HepG2 (cell line): ENCODE data around the gene RAB11FIP5. TPM values are rescaled to one million over a fixed set of nuclear protein-coding genes. Genes with fewer than 3 reads are reported as not detected.

Source experiments
- HNRNPUL1 ChIP-seq: fragments of 200-400 bp; formaldehyde crosslinking; IDR thresholded peaks from 2 replicates; pipeline ENCODE4 v1.6.1; 2017; ENCODE audit warnings: low read depth, mild to moderate bottlenecking, low read length, moderate library complexity
- KDM4B ChIP-seq: sonication (generic); formaldehyde crosslinking; IDR thresholded peaks from 2 replicates; pipeline ENCODE4 v1.4.0; 2020; ENCODE audit warnings: missing genetic modification reagents
- NCOA5 ChIP-seq: sonication (generic); formaldehyde crosslinking; IDR thresholded peaks from 2 replicates; pipeline ENCODE4 v1.4.0; 2020; ENCODE audit warnings: missing genetic modification reagents
- NCOR1 ChIP-seq: fragments of 200-600 bp; sonication (generic); IDR thresholded peaks from 2 replicates; pipeline ENCODE4 v1.7.0; 2017; ENCODE audit warnings: antibody characterized with exemption, low read length, borderline replicate concordance
- SIN3B ChIP-seq: fragments of 150-350 bp; IDR thresholded peaks from 2 replicates; pipeline ENCODE4 v1.6.1; 2014; ENCODE audit warnings: low read length
- SMAD9 ChIP-seq: sonication (generic); formaldehyde crosslinking; IDR thresholded peaks from 2 replicates; pipeline ENCODE4 v1.5.1; 2020; ENCODE audit warnings: mild to moderate bottlenecking, missing genetic modification reagents
- SPEN ChIP-seq: sonication (generic); formaldehyde crosslinking; IDR thresholded peaks from 2 replicates; pipeline ENCODE4 v1.5.1; 2020; ENCODE audit warnings: low read depth, mild to moderate bottlenecking, missing genetic modification reagents
- THAP11 ChIP-seq: IDR thresholded peaks from 2 replicates; pipeline ENCODE4 v1.6.1; 2016; ENCODE audit warnings: missing biosample characterization, missing genetic modification reagents
- ZNF225 ChIP-seq: sonication (generic); formaldehyde crosslinking; IDR thresholded peaks from 2 replicates; pipeline ENCODE4 v1.4.0; 2020; ENCODE audit warnings: mild to moderate bottlenecking, missing genetic modification reagents
- ZNF331 ChIP-seq: sonication (generic); formaldehyde crosslinking; IDR thresholded peaks from 2 replicates; pipeline ENCODE4 v1.4.0; 2020; ENCODE audit warnings: missing genetic modification reagents
- ZNF512B ChIP-seq: sonication (generic); formaldehyde crosslinking; IDR thresholded peaks from 2 replicates; pipeline ENCODE4 v1.5.1; 2020; ENCODE audit warnings: missing genetic modification reagents, mild to moderate bottlenecking, borderline replicate concordance
- ZNF83 ChIP-seq: sonication (generic); formaldehyde crosslinking; IDR thresholded peaks from 2 replicates; pipeline ENCODE4 v1.4.0; 2020; ENCODE audit warnings: missing genetic modification reagents, mild to moderate bottlenecking, borderline replicate concordance
- ZNF891 ChIP-seq: sonication (generic); formaldehyde crosslinking; IDR thresholded peaks from 2 replicates; pipeline ENCODE4 v1.5.0; 2020; ENCODE audit warnings: mild to moderate bottlenecking, missing genetic modification reagents
- polyA plus RNA-seq, 8 experiments: library from polyadenylated mRNA; depleted of rRNA in 3 of 8; stranded (reverse) in 7 of 8; unstranded in 1 of 8; fragments of >200 nt; fragmentation: Illumina TruSeq in 4 of 8; extraction: Trizol in 4 of 8; gene quantifications; 2 replicates each; pipeline versions ENCODE4 v1.2.1 to v1.2.3, GENCODE V29; 2011 to 2016; ENCODE audit warnings: low read depth in 4 of 8, missing spikeins in 1 of 8, mixed read lengths in 1 of 8; ENCODE audit not compliant: insufficient read depth in 1 of 8
- total RNA-seq, 5 experiments: library from RNA; depleted of rRNA; stranded (reverse); fragments of >200 nt; fragmentation: Illumina TruSeq; extraction: Trizol; gene quantifications; 2 replicates each; pipeline ENCODE4 v1.2.3, GENCODE V29; 2016; ENCODE audit warnings: low read depth in 1 of 5
- TF ChIP-seq, protein P1 (sequence below): sonication (generic); formaldehyde crosslinking; IDR thresholded peaks from 2 replicates; pipeline ENCODE4 v1.9.0; 2021; ENCODE audit warnings: missing genetic modification reagents, borderline replicate concordance
- TF ChIP-seq, protein P2 (sequence below): sonication (generic); formaldehyde crosslinking; IDR thresholded peaks from 2 replicates; pipeline ENCODE4 v1.4.0; 2020; ENCODE audit warnings: missing genetic modification reagents
- TF ChIP-seq, protein P3 (sequence below): IDR thresholded peaks from 2 replicates; pipeline ENCODE4 v1.6.1; 2016; ENCODE audit warnings: missing biosample characterization, missing genetic modification reagents, low read depth

Gene RAB11FIP5
- total and polyA plus RNA-seq, 2 of the 13 experiments (the other 11 are each of a cell fraction or from before 2014, with no cell fraction given): 9.4 to 22.9 TPM

DNA sequence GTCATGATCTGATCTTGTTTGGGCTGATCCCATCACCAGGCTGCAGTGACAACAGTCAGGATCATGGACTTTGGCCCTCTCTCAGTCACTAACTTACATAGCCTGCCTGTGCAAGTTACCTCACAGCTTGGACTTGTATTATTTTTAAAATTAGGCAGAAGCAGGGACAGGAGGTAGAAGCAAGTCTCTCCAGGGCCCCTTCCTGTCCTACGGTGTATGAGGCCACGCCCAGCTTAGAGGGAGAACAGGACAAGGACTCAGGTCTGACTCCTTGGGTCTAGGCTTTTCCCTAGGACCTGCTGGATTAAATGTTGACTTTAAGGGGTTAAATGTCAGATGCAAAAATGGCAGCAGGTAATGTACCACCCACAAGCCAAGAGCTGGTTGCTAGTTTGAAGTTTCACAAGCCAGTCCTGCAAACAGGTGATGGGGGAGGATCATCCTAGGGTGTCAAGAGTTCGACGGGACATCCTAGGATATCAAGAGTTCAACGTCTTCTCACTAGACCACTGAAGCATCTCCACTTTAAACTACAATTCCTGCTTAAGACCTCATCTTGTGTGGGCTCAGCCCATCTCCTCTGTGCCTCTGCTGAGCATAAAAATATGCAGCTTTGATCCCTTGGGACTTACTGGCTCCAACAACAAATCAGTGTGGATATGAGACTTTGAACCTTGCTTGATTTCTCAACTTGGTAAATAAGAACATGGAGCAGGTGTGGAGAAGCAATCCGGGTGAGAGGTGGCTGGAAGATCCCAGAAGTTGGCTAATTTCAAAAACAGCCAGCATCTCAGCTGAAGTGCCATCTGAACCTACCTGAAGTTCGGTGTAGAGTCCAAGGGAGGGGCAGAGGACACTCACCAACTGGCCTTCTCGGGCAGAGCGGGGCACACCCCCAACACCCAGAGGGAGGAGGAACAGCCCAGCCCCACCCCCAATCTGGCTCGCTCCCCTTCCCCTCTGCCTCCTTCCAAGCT lies 80.7 kb downstream of the RAB11FIP5 start (continued):
- TF ChIP-seq, protein P1, sequence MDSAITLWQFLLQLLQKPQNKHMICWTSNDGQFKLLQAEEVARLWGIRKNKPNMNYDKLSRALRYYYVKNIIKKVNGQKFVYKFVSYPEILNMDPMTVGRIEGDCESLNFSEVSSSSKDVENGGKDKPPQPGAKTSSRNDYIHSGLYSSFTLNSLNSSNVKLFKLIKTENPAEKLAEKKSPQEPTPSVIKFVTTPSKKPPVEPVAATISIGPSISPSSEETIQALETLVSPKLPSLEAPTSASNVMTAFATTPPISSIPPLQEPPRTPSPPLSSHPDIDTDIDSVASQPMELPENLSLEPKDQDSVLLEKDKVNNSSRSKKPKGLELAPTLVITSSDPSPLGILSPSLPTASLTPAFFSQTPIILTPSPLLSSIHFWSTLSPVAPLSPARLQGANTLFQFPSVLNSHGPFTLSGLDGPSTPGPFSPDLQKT: no peak
- TF ChIP-seq SPEN (peak; percentile 84), ZNF512B (CRISPR knock-in tag) (no peak), KDM4B (CRISPR knock-in tag) (peak; percentile 54; the same call in 1 of the 2 replicates), ZNF225 (CRISPR knock-in tag) (no peak), NCOR1 (peak; percentile 93), HNRNPUL1 (no peak), ZNF331 (CRISPR knock-in tag) (peak; percentile 96), THAP11 (CRISPR knock-in tag) (peak; percentile 74; the same call in 1 of the 2 replicates), SMAD9 (peak; percentile 68; the same call in 1 of the 2 replicates), ZNF83 (CRISPR knock-in tag) (no peak), ZNF891 (no peak), NCOA5 (CRISPR knock-in tag) (no peak), SIN3B (0 out of 2 replicates have a peak, but pooled peaks have one; percentile 38)
- TF ChIP-seq, protein P2, sequence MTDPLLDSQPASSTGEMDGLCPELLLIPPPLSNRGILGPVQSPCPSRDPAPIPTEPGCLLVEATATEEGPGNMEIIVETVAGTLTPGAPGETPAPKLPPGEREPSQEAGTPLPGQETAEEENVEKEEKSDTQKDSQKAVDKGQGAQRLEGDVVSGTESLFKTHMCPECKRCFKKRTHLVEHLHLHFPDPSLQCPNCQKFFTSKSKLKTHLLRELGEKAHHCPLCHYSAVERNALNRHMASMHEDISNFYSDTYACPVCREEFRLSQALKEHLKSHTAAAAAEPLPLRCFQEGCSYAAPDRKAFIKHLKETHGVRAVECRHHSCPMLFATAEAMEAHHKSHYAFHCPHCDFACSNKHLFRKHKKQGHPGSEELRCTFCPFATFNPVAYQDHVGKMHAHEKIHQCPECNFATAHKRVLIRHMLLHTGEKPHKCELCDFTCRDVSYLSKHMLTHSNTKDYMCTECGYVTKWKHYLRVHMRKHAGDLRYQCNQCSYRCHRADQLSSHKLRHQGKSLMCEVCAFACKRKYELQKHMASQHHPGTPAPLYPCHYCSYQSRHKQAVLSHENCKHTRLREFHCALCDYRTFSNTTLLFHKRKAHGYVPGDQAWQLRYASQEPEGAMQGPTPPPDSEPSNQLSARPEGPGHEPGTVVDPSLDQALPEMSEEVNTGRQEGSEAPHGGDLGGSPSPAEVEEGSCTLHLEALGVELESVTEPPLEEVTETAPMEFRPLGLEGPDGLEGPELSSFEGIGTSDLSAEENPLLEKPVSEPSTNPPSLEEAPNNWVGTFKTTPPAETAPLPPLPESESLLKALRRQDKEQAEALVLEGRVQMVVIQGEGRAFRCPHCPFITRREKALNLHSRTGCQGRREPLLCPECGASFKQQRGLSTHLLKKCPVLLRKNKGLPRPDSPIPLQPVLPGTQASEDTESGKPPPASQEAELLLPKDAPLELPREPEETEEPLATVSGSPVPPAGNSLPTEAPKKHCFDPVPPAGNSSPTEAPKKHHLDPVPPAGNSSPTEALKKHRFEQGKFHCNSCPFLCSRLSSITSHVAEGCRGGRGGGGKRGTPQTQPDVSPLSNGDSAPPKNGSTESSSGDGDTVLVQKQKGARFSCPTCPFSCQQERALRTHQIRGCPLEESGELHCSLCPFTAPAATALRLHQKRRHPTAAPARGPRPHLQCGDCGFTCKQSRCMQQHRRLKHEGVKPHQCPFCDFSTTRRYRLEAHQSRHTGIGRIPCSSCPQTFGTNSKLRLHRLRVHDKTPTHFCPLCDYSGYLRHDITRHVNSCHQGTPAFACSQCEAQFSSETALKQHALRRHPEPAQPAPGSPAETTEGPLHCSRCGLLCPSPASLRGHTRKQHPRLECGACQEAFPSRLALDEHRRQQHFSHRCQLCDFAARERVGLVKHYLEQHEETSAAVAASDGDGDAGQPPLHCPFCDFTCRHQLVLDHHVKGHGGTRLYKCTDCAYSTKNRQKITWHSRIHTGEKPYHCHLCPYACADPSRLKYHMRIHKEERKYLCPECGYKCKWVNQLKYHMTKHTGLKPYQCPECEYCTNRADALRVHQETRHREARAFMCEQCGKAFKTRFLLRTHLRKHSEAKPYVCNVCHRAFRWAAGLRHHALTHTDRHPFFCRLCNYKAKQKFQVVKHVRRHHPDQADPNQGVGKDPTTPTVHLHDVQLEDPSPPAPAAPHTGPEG: peak; percentile 73; the same call in 1 of the 2 replicates
- TF ChIP-seq, protein P3, sequence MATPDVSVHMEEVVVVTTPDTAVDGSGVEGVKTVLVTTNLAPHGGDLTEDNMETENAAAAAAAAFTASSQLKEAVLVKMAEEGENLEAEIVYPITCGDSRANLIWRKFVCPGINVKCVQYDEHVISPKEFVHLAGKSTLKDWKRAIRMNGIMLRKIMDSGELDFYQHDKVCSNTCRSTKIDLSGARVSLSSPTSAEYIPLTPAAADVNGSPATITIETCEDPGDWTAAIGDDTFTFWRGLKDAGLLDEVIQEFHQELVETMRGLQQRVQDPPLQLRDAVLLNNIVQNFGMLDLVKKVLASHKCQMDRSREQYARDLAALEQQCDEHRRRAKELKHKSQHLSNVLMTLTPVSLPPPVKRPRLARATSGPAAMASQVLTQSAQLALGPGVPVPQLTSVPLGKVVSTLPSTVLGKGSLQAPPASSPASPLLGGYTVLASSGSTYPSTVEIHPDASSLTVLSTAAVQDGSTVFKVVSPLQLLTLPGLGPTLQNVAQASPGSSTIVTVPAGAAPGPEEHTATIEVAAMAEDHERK (CRISPR knock-in tag): no peak
